PC-9 (cell line): ENCODE data around the gene XRCC4.

Experiments used
- CTCF ChIP-seq: fragments of 200-600 bp; sonication (generic); conservative IDR thresholded peaks from 2 replicates; pipeline ENCODE4 v1.6.1; 2017; ENCODE audit warnings: mixed run types, antibody characterized with exemption, mild to moderate bottlenecking, moderate library complexity
- EZH2 ChIP-seq: fragments of 200-600 bp; sonication (generic); IDR thresholded peaks from 2 replicates; pipeline ENCODE4 v1.8.0; 2017; ENCODE audit warnings: antibody characterized with exemption, low read depth

GRCh38 chr5:83102364-83102980, 25.1 kb downstream of the XRCC4 start:
- TF ChIP-seq CTCF (no peak), EZH2 (no peak)
